ENCODE results near the gene COMMD7.

- TF ChIP-seq CTCF (IDR thresholded peaks at IDR 0.05; ENCODE audit: poor library complexity) (no peak), EZH2 (IDR thresholded peaks at IDR 0.05; ENCODE audit: borderline replicate concordance) (no peak)
Observed at GRCh38 chr20:32752458-32753250, 9.4 kb upstream of the COMMD7 start.

All from hepatocyte (in vitro differentiated cells).